MV-4-11 (cell line): ENCODE data around the gene KANK4.

Source experiments
- DNase-seq: peaks from one replicate; lab custom pipeline; 2025; lab: John Stamatoyannopoulos, UW

Gene KANK4

GRCh38 chr1:62304975-62305374 is 14.3 kb downstream of the KANK4 start:
- no peak for DNase-seq

- no peak for DNase-seq
Observed at GRCh38 chr1:62304515-62304914, 14.7 kb downstream of the KANK4 start.

- DNase-seq: no peak
Observed at GRCh38 chr1:62301726-62302390, 17.4 kb downstream of the KANK4 start.

- DNase-seq: no peak
Observed at GRCh38 chr1:62299426-62300200, 19.6 kb downstream of the KANK4 start.

- peak; percentile 86 for DNase-seq
Observed at GRCh38 chr1:62295921-62296491, 23.2 kb downstream of the KANK4 start.

GRCh38 chr1:62294261-62294660 is 25.0 kb downstream of the KANK4 start:
- DNase-seq: peak; percentile 4

GRCh38 chr1:62288662-62289061 is 30.6 kb downstream of the KANK4 start:
- peak; percentile 5 for DNase-seq

GRCh38 chr1:62288224-62288623 is 31.0 kb downstream of the KANK4 start:
- DNase-seq: no peak

GRCh38 chr1:62286786-62287224 is 32.4 kb downstream of the KANK4 start:
- no peak for DNase-seq

GRCh38 chr1:62285984-62286785 is 33.0 kb downstream of the KANK4 start:
- no peak for DNase-seq

- no peak for DNase-seq
Observed at GRCh38 chr1:62285440-62285839, 33.8 kb downstream of the KANK4 start.

GRCh38 chr1:62283986-62284385 is 35.2 kb downstream of the KANK4 start:
- no peak for DNase-seq

- DNase-seq: no peak
Observed at GRCh38 chr1:62282909-62283755, 36.1 kb downstream of the KANK4 start.

GRCh38 chr1:62281922-62282555 is 37.2 kb downstream of the KANK4 start:
- no peak for DNase-seq

- no peak for DNase-seq
Observed at GRCh38 chr1:62280960-62281465, 38.2 kb downstream of the KANK4 start.

GRCh38 chr1:62280150-62280549 is 39.1 kb downstream of the KANK4 start:
- DNase-seq: no peak

- DNase-seq: no peak
Observed at GRCh38 chr1:62276791-62277190, 42.4 kb downstream of the KANK4 start.

- no peak for DNase-seq
Observed at GRCh38 chr1:62274496-62275485, 44.4 kb downstream of the KANK4 start.

- no peak for DNase-seq
Observed at GRCh38 chr1:62273953-62274352, 45.3 kb downstream of the KANK4 start.
